Activated naive CD4-positive, alpha-beta T cell treated with anti-CD3 and anti-CD28 coated beads, Interleukin-2, amount 50 U/mL, for 16 hours (primary cell): ENCODE data around the gene GALNTL6.

Experiments used
- DNase-seq: peaks from one replicate; pipeline ENCODE4 v3.0.0-alpha.2; 2020

GALNTL6 gene

GRCh38 chr4:172134521-172134920 lies 321.3 kb downstream of the GALNTL6 start:
- DNase-seq = no peak

- DNase-seq = no peak
These were observed 327.8 kb downstream of the GALNTL6 start for GRCh38 chr4:172141025-172141424.

GRCh38 chr4:172142281-172142741 lies 329.1 kb downstream of the GALNTL6 start:
- no peak for DNase-seq

GRCh38 chr4:172143605-172144314 lies 330.6 kb downstream of the GALNTL6 start:
- no peak for DNase-seq

GRCh38 chr4:172147687-172148086 lies 334.5 kb downstream of the GALNTL6 start:
- DNase-seq = no peak

GRCh38 chr4:172149329-172149728 lies 336.1 kb downstream of the GALNTL6 start:
- no peak for DNase-seq

GRCh38 chr4:172152284-172152683 lies 339.1 kb downstream of the GALNTL6 start:
- DNase-seq = no peak

- no peak for DNase-seq
These were observed 340.5 kb downstream of the GALNTL6 start for GRCh38 chr4:172153719-172154118.

- DNase-seq = no peak
These were observed 342.7 kb downstream of the GALNTL6 start for GRCh38 chr4:172155838-172156345.

GRCh38 chr4:172157946-172158345 lies 344.7 kb downstream of the GALNTL6 start:
- DNase-seq = no peak

GRCh38 chr4:172163215-172163614 lies 350.0 kb downstream of the GALNTL6 start:
- no peak for DNase-seq

- no peak for DNase-seq
These were observed 355.7 kb downstream of the GALNTL6 start for GRCh38 chr4:172168888-172169287.

GRCh38 chr4:172169871-172170270 lies 356.7 kb downstream of the GALNTL6 start:
- DNase-seq = no peak

- no peak for DNase-seq
These were observed 360.0 kb downstream of the GALNTL6 start for GRCh38 chr4:172173206-172173605.

GRCh38 chr4:172177382-172177781 lies 364.2 kb downstream of the GALNTL6 start:
- DNase-seq = no peak

GRCh38 chr4:172188248-172188988 lies 375.2 kb downstream of the GALNTL6 start:
- no peak for DNase-seq

- no peak for DNase-seq
These were observed 389.4 kb downstream of the GALNTL6 start for GRCh38 chr4:172202480-172203076.

- no peak for DNase-seq
These were observed 394.1 kb downstream of the GALNTL6 start for GRCh38 chr4:172207258-172207657.

- DNase-seq = no peak
These were observed 394.7 kb downstream of the GALNTL6 start for GRCh38 chr4:172207886-172208285.

GRCh38 chr4:172220679-172221078 lies 407.5 kb downstream of the GALNTL6 start:
- DNase-seq = no peak

- DNase-seq = no peak
These were observed 412.3 kb downstream of the GALNTL6 start for GRCh38 chr4:172225457-172225856.

- no peak for DNase-seq
These were observed 419.8 kb downstream of the GALNTL6 start for GRCh38 chr4:172232966-172233365.

GRCh38 chr4:172243551-172243950 lies 430.3 kb downstream of the GALNTL6 start:
- no peak for DNase-seq

- no peak for DNase-seq
These were observed 432.3 kb downstream of the GALNTL6 start for GRCh38 chr4:172245516-172245915.
